Measurements from ENCODE around the gene HOMER3.

HOMER3 gene

GRCh38 chr19:18895824-18896341, 45.1 kb downstream of the HOMER3 start, which contains the start of gene CERS1:
CERS1 (minus strand) TSS chr19:18896158; CDS start chr19:18896072, 86 bp downstream.
- TF ChIP-seq EZH2phosphoT487 (IDR thresholded peaks at IDR 0.05; ENCODE audit: low read depth) = no peak
- TF ChIP-seq, protein P1, sequence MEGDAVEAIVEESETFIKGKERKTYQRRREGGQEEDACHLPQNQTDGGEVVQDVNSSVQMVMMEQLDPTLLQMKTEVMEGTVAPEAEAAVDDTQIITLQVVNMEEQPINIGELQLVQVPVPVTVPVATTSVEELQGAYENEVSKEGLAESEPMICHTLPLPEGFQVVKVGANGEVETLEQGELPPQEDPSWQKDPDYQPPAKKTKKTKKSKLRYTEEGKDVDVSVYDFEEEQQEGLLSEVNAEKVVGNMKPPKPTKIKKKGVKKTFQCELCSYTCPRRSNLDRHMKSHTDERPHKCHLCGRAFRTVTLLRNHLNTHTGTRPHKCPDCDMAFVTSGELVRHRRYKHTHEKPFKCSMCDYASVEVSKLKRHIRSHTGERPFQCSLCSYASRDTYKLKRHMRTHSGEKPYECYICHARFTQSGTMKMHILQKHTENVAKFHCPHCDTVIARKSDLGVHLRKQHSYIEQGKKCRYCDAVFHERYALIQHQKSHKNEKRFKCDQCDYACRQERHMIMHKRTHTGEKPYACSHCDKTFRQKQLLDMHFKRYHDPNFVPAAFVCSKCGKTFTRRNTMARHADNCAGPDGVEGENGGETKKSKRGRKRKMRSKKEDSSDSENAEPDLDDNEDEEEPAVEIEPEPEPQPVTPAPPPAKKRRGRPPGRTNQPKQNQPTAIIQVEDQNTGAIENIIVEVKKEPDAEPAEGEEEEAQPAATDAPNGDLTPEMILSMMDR (IDR thresholded peaks at IDR 0.05; ENCODE audit: low read depth, low read length) = no peak
- no peaks in the 10 kb centered on the region for H3K4me1 ChIP-seq (ENCODE audit: low read length)
- peaks cover 10% of the 10 kb centered on the region for H3K36me3 ChIP-seq (replicated peaks; ENCODE audit: low read depth, low read length)
- H3K9me3 ChIP-seq (ENCODE audit: insufficient read depth, low read length) = no peaks in the 10 kb centered on the region
- no peaks in the 10 kb centered on the region for H3K79me2 ChIP-seq (ENCODE audit: low read length)
- H2AFZ ChIP-seq (ENCODE audit: low read depth, low read length) = no peak within 1 kb of the TSS
- no peak within 1 kb of the TSS for H3K4me2 ChIP-seq (ENCODE audit: low read length)
- H4K20me1 ChIP-seq (ENCODE audit: insufficient read depth, low read length) = no peaks in the 10 kb centered on the region
- no peaks in the 10 kb centered on the region for H3K27me3 ChIP-seq (ENCODE audit: low read depth, low read length)
- no peak within 1 kb of the TSS for H3K4me3 ChIP-seq (ENCODE audit: low read length)
- no peak within 1 kb of the TSS for H3K27ac ChIP-seq (ENCODE audit: low read length)
- no peak within 1 kb of the TSS for H3K9ac ChIP-seq (ENCODE audit: low read length)

DNA sequence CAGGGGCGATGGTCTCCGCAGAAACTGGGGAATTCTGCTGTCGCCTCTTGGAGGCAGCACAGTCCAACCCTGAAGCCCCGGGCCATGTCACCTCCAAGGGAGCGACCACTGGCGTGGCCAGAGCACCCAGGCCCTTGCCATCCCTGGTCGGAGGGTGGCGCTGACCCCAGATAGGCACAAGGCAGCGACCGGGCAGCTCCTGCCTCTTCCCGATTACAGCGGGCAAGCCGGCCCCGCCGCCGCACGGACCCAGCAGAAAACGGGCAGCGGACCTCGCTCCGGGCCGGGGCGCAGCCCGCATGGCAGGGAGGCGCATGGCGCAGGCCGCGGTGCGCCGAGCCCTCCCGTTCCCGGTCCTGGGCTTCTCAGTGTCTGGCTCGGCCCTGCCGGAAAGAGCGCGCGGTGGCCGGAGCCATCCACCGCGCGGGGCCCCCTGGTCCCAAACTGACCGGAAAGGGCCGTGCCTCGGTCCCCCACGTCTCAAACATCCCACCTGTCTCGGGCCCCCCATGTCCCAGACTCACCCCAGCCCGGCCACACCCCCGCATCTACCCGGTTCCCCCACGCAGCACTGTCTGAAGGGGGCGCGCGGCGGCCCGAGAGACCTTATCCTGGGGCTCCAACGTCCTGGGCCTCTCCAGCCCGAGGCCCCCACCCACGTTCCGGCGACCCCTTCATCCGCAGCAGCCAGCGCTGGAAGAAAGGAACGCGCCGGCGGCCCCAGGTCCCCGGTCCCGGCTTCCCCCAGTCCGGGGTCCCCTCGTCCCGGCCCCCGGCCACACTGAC, 45.8 kb downstream of the HOMER3 start:
- Histone ChIP-seq H3K9me3 (ENCODE audit: insufficient read depth, low read length) (no peaks in the 10 kb centered on the region), H3K27me3 (ENCODE audit: low read depth, low read length) (no peaks in the 10 kb centered on the region), H3K4me1 (ENCODE audit: low read length) (no peaks in the 10 kb centered on the region), H2AFZ (ENCODE audit: low read depth, low read length) (no peak overlapping the region), H4K20me1 (ENCODE audit: insufficient read depth, low read length) (no peaks in the 10 kb centered on the region), H3K4me2 (ENCODE audit: low read length) (no peak overlapping the region), H3K36me3 (replicated peaks; ENCODE audit: low read depth, low read length) (peaks cover 9% of the 10 kb centered on the region), H3K9ac (ENCODE audit: low read length) (no peak overlapping the region), H3K4me3 (ENCODE audit: low read length) (no peak overlapping the region), H3K27ac (ENCODE audit: low read length) (no peak overlapping the region), H3K79me2 (ENCODE audit: low read length) (no peaks in the 10 kb centered on the region)
- TF ChIP-seq, protein P1 (IDR thresholded peaks at IDR 0.05; ENCODE audit: low read depth, low read length) = no peak
- no peak for TF ChIP-seq EZH2phosphoT487 (IDR thresholded peaks at IDR 0.05; ENCODE audit: low read depth)

DNA sequence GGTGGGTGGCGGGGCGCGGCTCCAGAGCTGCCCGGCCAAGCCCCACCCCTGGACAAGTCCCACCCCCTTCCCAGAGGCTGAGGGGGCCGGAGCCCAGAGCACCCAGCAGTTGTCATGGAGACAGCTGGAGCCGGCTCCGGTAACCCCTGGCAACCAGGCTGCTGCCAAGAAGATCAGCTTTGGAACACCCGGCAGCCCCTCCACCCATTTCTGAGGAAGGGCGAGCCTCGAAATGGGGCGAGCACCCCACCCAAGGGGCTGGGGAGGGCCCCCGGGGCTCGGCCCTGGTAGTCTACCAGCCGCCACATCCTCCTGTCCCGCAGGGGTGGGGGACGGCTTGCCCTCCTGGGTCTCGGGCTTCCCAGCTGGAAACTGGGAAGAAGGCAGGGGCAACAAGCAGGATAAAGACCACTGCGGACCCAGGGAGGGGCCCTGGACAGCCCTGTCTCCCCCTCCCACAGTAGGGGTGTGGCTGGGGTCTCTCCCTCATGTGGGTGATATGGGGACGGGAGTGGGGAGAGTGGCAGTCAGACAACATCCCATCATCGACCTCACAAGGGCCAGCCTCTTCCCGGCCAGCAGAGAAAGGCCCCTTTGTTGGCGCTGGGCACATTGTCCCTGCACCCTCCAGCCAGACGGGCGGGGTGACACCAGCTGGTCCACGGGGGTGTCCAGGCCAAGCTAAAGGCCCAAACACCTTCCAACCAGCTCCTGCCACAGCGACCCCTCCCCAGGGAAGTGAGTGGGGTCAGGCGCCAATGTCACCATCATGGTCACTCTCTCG, 46.6 kb downstream of the HOMER3 start:
- Histone ChIP-seq H4K20me1 (ENCODE audit: insufficient read depth, low read length) (no peaks in the 10 kb centered on the region), H3K36me3 (replicated peaks; ENCODE audit: low read depth, low read length) (peaks cover 6% of the 10 kb centered on the region), H3K27me3 (ENCODE audit: low read depth, low read length) (no peaks in the 10 kb centered on the region), H3K4me1 (ENCODE audit: low read length) (no peaks in the 10 kb centered on the region), H3K9me3 (ENCODE audit: insufficient read depth, low read length) (no peaks in the 10 kb centered on the region), H3K4me2 (ENCODE audit: low read length) (no peak overlapping the region), H3K79me2 (ENCODE audit: low read length) (no peaks in the 10 kb centered on the region), H2AFZ (ENCODE audit: low read depth, low read length) (no peak overlapping the region), H3K4me3 (ENCODE audit: low read length) (no peak overlapping the region), H3K9ac (ENCODE audit: low read length) (no peak overlapping the region), H3K27ac (ENCODE audit: low read length) (no peak overlapping the region)
- TF ChIP-seq, protein P1 (IDR thresholded peaks at IDR 0.05; ENCODE audit: low read depth, low read length) = no peak
- no peak for TF ChIP-seq EZH2phosphoT487 (IDR thresholded peaks at IDR 0.05; ENCODE audit: low read depth)

All from OCI-LY3 (cell line).